ENCODE data around the gene KYNU.

KYNU gene

DNA sequence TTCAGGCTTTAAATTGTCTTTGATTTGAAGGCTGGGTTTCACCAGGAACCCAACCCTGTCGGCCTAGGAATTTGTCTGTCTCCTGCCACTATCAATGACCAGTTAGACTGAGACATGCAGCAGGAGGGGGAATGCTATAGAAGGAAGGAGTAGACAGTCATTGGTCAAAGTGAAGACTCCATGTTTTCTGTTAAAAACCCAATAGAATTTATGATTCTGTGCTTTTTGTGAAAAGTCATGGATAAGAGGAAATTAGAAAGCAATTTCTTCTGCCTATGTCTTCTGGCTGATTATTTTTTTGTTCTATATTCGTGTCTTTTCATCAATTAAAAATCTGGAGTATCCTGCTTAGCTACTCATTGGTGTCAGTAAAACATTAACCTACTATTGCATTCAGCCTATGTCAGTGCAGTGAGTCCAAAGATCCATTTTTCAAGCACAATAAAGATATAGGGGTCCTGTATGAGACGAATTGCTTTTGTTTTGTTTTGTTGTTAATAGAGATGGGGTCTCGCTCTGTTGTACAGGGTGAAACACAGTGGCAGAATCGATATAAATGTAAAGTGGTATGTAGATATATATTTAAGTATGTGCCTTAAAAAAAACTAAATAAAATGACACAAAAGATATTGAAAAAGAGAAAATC, 7.9 kb upstream of the KYNU start:
- H3K9ac ChIP-seq (ENCODE audit: low read length): no peak overlapping the region
- H3K79me1 ChIP-seq (ENCODE audit: low read length): no peaks in the 10 kb centered on the region
- H3K4ac ChIP-seq (ENCODE audit: low read depth, low read length): no peak overlapping the region
- H3K4me3 ChIP-seq (ENCODE audit: low read depth, low read length): no peak overlapping the region
- H2AFZ ChIP-seq (ENCODE audit: insufficient read depth, low read length, poor library complexity): no peak overlapping the region
- H3K27ac ChIP-seq (ENCODE audit: low read depth, low read length): no peak overlapping the region
- no peak overlapping the region for H4K8ac ChIP-seq (ENCODE audit: low read depth, low read length)
- H3K9me3 ChIP-seq (ENCODE audit: insufficient read depth, low read depth, low read length): no peaks in the 10 kb centered on the region
- no peak overlapping the region for H2BK12ac ChIP-seq (ENCODE audit: low read length)
- H3K36me3 ChIP-seq (ENCODE audit: control insufficient read depth in 1 of 2, insufficient read depth in 2 of 2, low read length in 2 of 2): no peaks in the 10 kb centered on the region
- no peak overlapping the region for H3K18ac ChIP-seq (ENCODE audit: low read length)
- no peaks in the 10 kb centered on the region for H3K79me2 ChIP-seq (ENCODE audit: control insufficient read depth, insufficient read depth, low read length, poor library complexity)
- H3K4me2 ChIP-seq (ENCODE audit: low read length): no peak overlapping the region
- no peaks in the 10 kb centered on the region for H3K4me1 ChIP-seq (ENCODE audit: control insufficient read depth in 1 of 2, insufficient read depth in 2 of 2, low read length in 2 of 2)
- H2AK5ac ChIP-seq (ENCODE audit: low read length): no peak overlapping the region
- H3K23ac ChIP-seq (ENCODE audit: low read length): no peak overlapping the region
- no peak overlapping the region for H2BK120ac ChIP-seq (ENCODE audit: insufficient read depth, low read length, poor library complexity)
- WGBS (ENCODE audit: extremely low coverage, insufficient coverage, insufficient read length): no CpG with 5 or more reads among the region's 5 CpGs
- H4K12ac ChIP-seq (ENCODE audit: low read depth, low read length): no peak overlapping the region
- no peak overlapping the region for H4K91ac ChIP-seq (ENCODE audit: low read depth, low read length)
- H3K14ac ChIP-seq (ENCODE audit: low read length): no peak overlapping the region
- no peaks in the 10 kb centered on the region for H3K27me3 ChIP-seq (ENCODE audit: insufficient read depth, low read length)
- no peak overlapping the region for H2BK5ac ChIP-seq (ENCODE audit: low read depth, low read length, poor library complexity)
- no peak for DNase-seq

- H3K79me1 ChIP-seq (ENCODE audit: low read length): no peaks in the 10 kb centered on the region
- H2BK12ac ChIP-seq (ENCODE audit: low read length): no peak overlapping the region
- no peaks in the 10 kb centered on the region for H3K79me2 ChIP-seq (ENCODE audit: control insufficient read depth, insufficient read depth, low read length, poor library complexity)
- H3K4me3 ChIP-seq (ENCODE audit: low read depth, low read length): no peak overlapping the region
- no peak overlapping the region for H4K91ac ChIP-seq (ENCODE audit: low read depth, low read length)
- no peak overlapping the region for H3K14ac ChIP-seq (ENCODE audit: low read length)
- H3K27me3 ChIP-seq (ENCODE audit: insufficient read depth, low read length): no peaks in the 10 kb centered on the region
- no peaks in the 10 kb centered on the region for H3K36me3 ChIP-seq (ENCODE audit: control insufficient read depth in 1 of 2, insufficient read depth in 2 of 2, low read length in 2 of 2)
- H3K27ac ChIP-seq (ENCODE audit: low read depth, low read length): no peak overlapping the region
- H2AFZ ChIP-seq (ENCODE audit: insufficient read depth, low read length, poor library complexity): no peak overlapping the region
- H4K12ac ChIP-seq (ENCODE audit: low read depth, low read length): no peak overlapping the region
- no peaks in the 10 kb centered on the region for H3K4me1 ChIP-seq (ENCODE audit: control insufficient read depth in 1 of 2, insufficient read depth in 2 of 2, low read length in 2 of 2)
- H4K8ac ChIP-seq (ENCODE audit: low read depth, low read length): no peak overlapping the region
- peak in 1 of 2 donors; percentile 34 for DNase-seq
- no peak overlapping the region for H2BK5ac ChIP-seq (ENCODE audit: low read depth, low read length, poor library complexity)
- no peak overlapping the region for H2BK120ac ChIP-seq (ENCODE audit: insufficient read depth, low read length, poor library complexity)
- WGBS (ENCODE audit: extremely low coverage, insufficient coverage, insufficient read length): no CpG with 5 or more reads among the region's 2 CpGs
- H2AK5ac ChIP-seq (ENCODE audit: low read length): no peak overlapping the region
- H3K4ac ChIP-seq (ENCODE audit: low read depth, low read length): no peak overlapping the region
- no peak overlapping the region for H3K9ac ChIP-seq (ENCODE audit: low read length)
- H3K9me3 ChIP-seq (ENCODE audit: insufficient read depth, low read depth, low read length): no peaks in the 10 kb centered on the region
- no peak overlapping the region for H3K4me2 ChIP-seq (ENCODE audit: low read length)
- no peak overlapping the region for H3K18ac ChIP-seq (ENCODE audit: low read length)
- no peak overlapping the region for H3K23ac ChIP-seq (ENCODE audit: low read length)
These were observed 6.9 kb upstream of the KYNU start for GRCh38 chr2:142870526-142870925.

GRCh38 chr2:142871396-142871795, 6.1 kb upstream of the KYNU start:
- Histone ChIP-seq H4K91ac (ENCODE audit: low read depth, low read length) (no peak overlapping the region), H3K4me3 (ENCODE audit: low read depth, low read length) (no peak overlapping the region), H3K23ac (ENCODE audit: low read length) (no peak overlapping the region), H3K79me1 (ENCODE audit: low read length) (no peaks in the 10 kb centered on the region), H3K36me3 (ENCODE audit: control insufficient read depth in 1 of 2, insufficient read depth in 2 of 2, low read length in 2 of 2) (no peaks in the 10 kb centered on the region), H2AFZ (ENCODE audit: insufficient read depth, low read length, poor library complexity) (no peak overlapping the region), H4K12ac (ENCODE audit: low read depth, low read length) (no peak overlapping the region), H2BK5ac (ENCODE audit: low read depth, low read length, poor library complexity) (no peak overlapping the region), H3K18ac (ENCODE audit: low read length) (no peak overlapping the region), H4K8ac (ENCODE audit: low read depth, low read length) (no peak overlapping the region), H2BK12ac (ENCODE audit: low read length) (no peak overlapping the region), H3K4me1 (ENCODE audit: control insufficient read depth in 1 of 2, insufficient read depth in 2 of 2, low read length in 2 of 2) (no peaks in the 10 kb centered on the region), H3K27me3 (ENCODE audit: insufficient read depth, low read length) (no peaks in the 10 kb centered on the region), H3K27ac (ENCODE audit: low read depth, low read length) (no peak overlapping the region), H3K9me3 (ENCODE audit: insufficient read depth, low read depth, low read length) (no peaks in the 10 kb centered on the region), H3K4me2 (ENCODE audit: low read length) (no peak overlapping the region), H3K14ac (ENCODE audit: low read length) (no peak overlapping the region), H3K4ac (ENCODE audit: low read depth, low read length) (no peak overlapping the region), H2AK5ac (ENCODE audit: low read length) (no peak overlapping the region), H2BK120ac (ENCODE audit: insufficient read depth, low read length, poor library complexity) (no peak overlapping the region), H3K79me2 (ENCODE audit: control insufficient read depth, insufficient read depth, low read length, poor library complexity) (no peaks in the 10 kb centered on the region), H3K9ac (ENCODE audit: low read length) (no peak overlapping the region)
- WGBS (ENCODE audit: extremely low coverage, insufficient coverage, insufficient read length): no CpG with 5 or more reads among the region's 6 CpGs
- no peak for DNase-seq

GRCh38 chr2:142872882-142873724, 4.4 kb upstream of the KYNU start:
- Histone ChIP-seq H3K18ac (ENCODE audit: low read length) (no peak overlapping the region), H3K14ac (ENCODE audit: low read length) (no peak overlapping the region), H4K12ac (ENCODE audit: low read depth, low read length) (no peak overlapping the region), H4K91ac (ENCODE audit: low read depth, low read length) (no peak overlapping the region), H3K27ac (ENCODE audit: low read depth, low read length) (no peak overlapping the region), H3K79me2 (ENCODE audit: control insufficient read depth, insufficient read depth, low read length, poor library complexity) (no peaks in the 10 kb centered on the region), H4K8ac (ENCODE audit: low read depth, low read length) (no peak overlapping the region), H2AFZ (ENCODE audit: insufficient read depth, low read length, poor library complexity) (no peak overlapping the region), H3K4ac (ENCODE audit: low read depth, low read length) (no peak overlapping the region), H2AK5ac (ENCODE audit: low read length) (no peak overlapping the region), H2BK5ac (ENCODE audit: low read depth, low read length, poor library complexity) (no peak overlapping the region), H2BK12ac (ENCODE audit: low read length) (no peak overlapping the region), H3K23ac (ENCODE audit: low read length) (no peak overlapping the region), H3K4me3 (ENCODE audit: low read depth, low read length) (no peak overlapping the region), H3K27me3 (ENCODE audit: insufficient read depth, low read length) (no peaks in the 10 kb centered on the region), H3K4me2 (ENCODE audit: low read length) (no peak overlapping the region), H3K9ac (ENCODE audit: low read length) (no peak overlapping the region), H3K9me3 (ENCODE audit: insufficient read depth, low read depth, low read length) (no peaks in the 10 kb centered on the region), H3K4me1 (ENCODE audit: control insufficient read depth in 1 of 2, insufficient read depth in 2 of 2, low read length in 2 of 2) (no peaks in the 10 kb centered on the region), H3K79me1 (ENCODE audit: low read length) (no peaks in the 10 kb centered on the region), H2BK120ac (ENCODE audit: insufficient read depth, low read length, poor library complexity) (no peak overlapping the region), H3K36me3 (ENCODE audit: control insufficient read depth in 1 of 2, insufficient read depth in 2 of 2, low read length in 2 of 2) (no peaks in the 10 kb centered on the region)
- DNase-seq: peak in 1 of 2 donors; percentile 54
- no CpG with 5 or more reads among the region's 6 CpGs for WGBS (ENCODE audit: extremely low coverage, insufficient coverage, insufficient read length)
